Measurements from ENCODE around the gene CD40. TPM values are rescaled to one million over a fixed set of nuclear protein-coding genes. Genes with fewer than 3 reads are reported as not detected.

The CD40 gene
- total and polyA plus RNA-seq, 2 of the 4 experiments (the other 2 are of a cell fraction) = 0.36 to 0.92 TPM

DNA sequence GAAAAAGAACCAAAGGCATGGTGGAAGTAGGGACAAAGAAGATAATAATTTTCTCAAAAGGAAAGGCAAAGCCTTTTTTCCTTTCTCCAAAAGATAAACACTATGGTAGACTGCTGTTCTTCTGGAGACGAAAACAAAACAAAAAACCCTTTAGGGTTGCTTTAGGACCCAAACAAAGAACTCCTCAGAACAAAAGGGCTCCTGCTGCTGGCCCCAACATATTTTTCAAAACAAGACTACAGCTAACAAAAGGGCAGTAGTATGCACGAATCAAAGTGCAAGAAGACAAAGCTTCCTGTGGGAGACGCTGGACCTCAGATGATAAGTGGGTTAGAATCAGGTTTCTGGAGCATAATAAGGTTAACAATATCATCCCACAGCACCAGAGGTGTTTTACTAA is 44.1 kb upstream of the CD40 start:
- Histone ChIP-seq H2AFZ (replicated peaks; ENCODE audit: low read length, poor library complexity) (no peak overlapping the region), H2BK20ac (ENCODE audit: low read depth, low read length) (no peak overlapping the region), H2BK5ac (ENCODE audit: low read depth, low read length, poor library complexity, severe bottlenecking) (no peak overlapping the region), H3K9me1 (ENCODE audit: insufficient read depth, low read length) (peaks cover 17% of the 10 kb centered on the region), H3K9me3 (ENCODE audit: control insufficient read depth, insufficient read depth, low read length) (no peaks in the 10 kb centered on the region), H3K9ac (ENCODE audit: low read depth, low read length) (no peak overlapping the region), H3K4me2 (ENCODE audit: low read depth, low read length) (no peak overlapping the region), H3K4me1 (ENCODE audit: control insufficient read depth, insufficient read depth, low read length) (peaks cover 2% of the 10 kb centered on the region; the same call in 1 of the 2 replicates), H3K27ac (ENCODE audit: insufficient read depth, low read length) (no peak overlapping the region), H3K14ac (replicated peaks; ENCODE audit: low read depth, low read length) (no peak overlapping the region), H2AK9ac (replicated peaks; ENCODE audit: low read depth, low read length, poor library complexity) (no peak overlapping the region), H4K5ac (ENCODE audit: low read depth, low read length) (no peak overlapping the region), H2BK15ac (ENCODE audit: low read depth, low read length) (no peak overlapping the region), H3K18ac (ENCODE audit: low read depth, low read length) (no peak overlapping the region), H3K23ac (ENCODE audit: low read depth, low read length) (no peak overlapping the region), H2AK5ac (ENCODE audit: low read depth, low read length) (no peak overlapping the region), H3K36me3 (ENCODE audit: control insufficient read depth, insufficient read depth, low read length) (peaks cover 29% of the 10 kb centered on the region), H4K20me1 (ENCODE audit: insufficient read depth, low read length) (peaks cover 41% of the 10 kb centered on the region), H3K4ac (ENCODE audit: low read depth, low read length) (no peak overlapping the region), H3K4me3 (ENCODE audit: insufficient read depth, low read depth, low read length) (no peak overlapping the region), H2BK120ac (ENCODE audit: low read depth, low read length) (no peak overlapping the region), H3K56ac (ENCODE audit: extremely low read depth, insufficient read depth, low read length) (no peak overlapping the region), H3K27me3 (ENCODE audit: control insufficient read depth, insufficient read depth, low read length) (no peaks in the 10 kb centered on the region), H3K79me1 (ENCODE audit: low read depth in 1 of 2, low read length in 2 of 2) (peaks cover 35 to 71% of the 10 kb centered on the region in 2 experiments), H4K91ac (ENCODE audit: insufficient read depth, low read depth, low read length) (no peak overlapping the region), H4K8ac (ENCODE audit: low read depth in 2 of 2, low read length in 2 of 2) (no peak overlapping the region)
- intact Hi-C loops (cut with micrococcal nuclease) (no loop called here), in situ Hi-C loops (cut with MboI; ENCODE audit: low sequenced_read_pairs) (no loop called here), dilution Hi-C loops (cut with HindIII; ENCODE audit: low sequenced_read_pairs, unreplicated experiment) (no loop called here)
- CTCF ChIA-PET = no interaction called here
- WGBS, 2 experiments (ENCODE audit: extremely low coverage in 2 of 2, insufficient read length in 1 of 2) = no CpG with 5 or more reads among the region's 3 CpGs
- ATAC-seq (ENCODE audit: low read depth) (no peak), DNase-seq (no peak)
- BruUV-seq (replicated peaks) = no TSS peak
- TF ChIP-seq, protein P1, sequence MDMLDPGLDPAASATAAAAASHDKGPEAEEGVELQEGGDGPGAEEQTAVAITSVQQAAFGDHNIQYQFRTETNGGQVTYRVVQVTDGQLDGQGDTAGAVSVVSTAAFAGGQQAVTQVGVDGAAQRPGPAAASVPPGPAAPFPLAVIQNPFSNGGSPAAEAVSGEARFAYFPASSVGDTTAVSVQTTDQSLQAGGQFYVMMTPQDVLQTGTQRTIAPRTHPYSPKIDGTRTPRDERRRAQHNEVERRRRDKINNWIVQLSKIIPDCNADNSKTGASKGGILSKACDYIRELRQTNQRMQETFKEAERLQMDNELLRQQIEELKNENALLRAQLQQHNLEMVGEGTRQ (IDR thresholded peaks at IDR 0.05; ENCODE audit: low read depth, low read length) = no peak
- TF ChIP-seq MAZ (IDR thresholded peaks at IDR 0.05; ENCODE audit: borderline replicate concordance, low read depth, low read length) = no peak
- TF ChIP-seq BHLHE40 (IDR thresholded peaks at IDR 0.05; ENCODE audit: low read depth, low read length) = no peak
- POLR2A ChIA-PET (ENCODE audit: unreplicated experiment) = no interaction called here

Data from IMR-90 (cell line).